ENCODE results near the gene HTRA3.

Gene HTRA3

GRCh38 chr4:8283631-8284121 lies 14.1 kb downstream of the HTRA3 start:
- H3K79me2 ChIP-seq (ENCODE audit: low read length) = no peaks in the 10 kb centered on the region
- no peaks in the 10 kb centered on the region for H3K36me3 ChIP-seq (replicated peaks; ENCODE audit: low read depth, low read length)
- H3K27ac ChIP-seq (ENCODE audit: low read length) = no peak overlapping the region
- H3K4me3 ChIP-seq (ENCODE audit: low read length) = no peak overlapping the region
- peaks cover 5% of the 10 kb centered on the region; the same call in 1 of the 2 replicates for H3K27me3 ChIP-seq (ENCODE audit: low read depth, low read length)
- no peaks in the 10 kb centered on the region; the same call in 1 of the 2 replicates for H3K4me1 ChIP-seq (ENCODE audit: low read length)
- H3K9ac ChIP-seq (ENCODE audit: low read length) = no peak overlapping the region
- H4K20me1 ChIP-seq (ENCODE audit: insufficient read depth, low read length) = no peaks in the 10 kb centered on the region
- H2AFZ ChIP-seq (ENCODE audit: low read depth, low read length) = no peak overlapping the region
- no peak for TF ChIP-seq EZH2phosphoT487 (IDR thresholded peaks at IDR 0.05; ENCODE audit: low read depth)
- TF ChIP-seq, protein P1, sequence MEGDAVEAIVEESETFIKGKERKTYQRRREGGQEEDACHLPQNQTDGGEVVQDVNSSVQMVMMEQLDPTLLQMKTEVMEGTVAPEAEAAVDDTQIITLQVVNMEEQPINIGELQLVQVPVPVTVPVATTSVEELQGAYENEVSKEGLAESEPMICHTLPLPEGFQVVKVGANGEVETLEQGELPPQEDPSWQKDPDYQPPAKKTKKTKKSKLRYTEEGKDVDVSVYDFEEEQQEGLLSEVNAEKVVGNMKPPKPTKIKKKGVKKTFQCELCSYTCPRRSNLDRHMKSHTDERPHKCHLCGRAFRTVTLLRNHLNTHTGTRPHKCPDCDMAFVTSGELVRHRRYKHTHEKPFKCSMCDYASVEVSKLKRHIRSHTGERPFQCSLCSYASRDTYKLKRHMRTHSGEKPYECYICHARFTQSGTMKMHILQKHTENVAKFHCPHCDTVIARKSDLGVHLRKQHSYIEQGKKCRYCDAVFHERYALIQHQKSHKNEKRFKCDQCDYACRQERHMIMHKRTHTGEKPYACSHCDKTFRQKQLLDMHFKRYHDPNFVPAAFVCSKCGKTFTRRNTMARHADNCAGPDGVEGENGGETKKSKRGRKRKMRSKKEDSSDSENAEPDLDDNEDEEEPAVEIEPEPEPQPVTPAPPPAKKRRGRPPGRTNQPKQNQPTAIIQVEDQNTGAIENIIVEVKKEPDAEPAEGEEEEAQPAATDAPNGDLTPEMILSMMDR (IDR thresholded peaks at IDR 0.05; ENCODE audit: low read depth, low read length) = peak; percentile 32
- no peak overlapping the region for H3K4me2 ChIP-seq (ENCODE audit: low read length)
- H3K9me3 ChIP-seq (ENCODE audit: insufficient read depth, low read length) = no peaks in the 10 kb centered on the region

GRCh38 chr4:8284391-8284790 lies 14.8 kb downstream of the HTRA3 start:
- no peak for TF ChIP-seq EZH2phosphoT487 (IDR thresholded peaks at IDR 0.05; ENCODE audit: low read depth)
- TF ChIP-seq, protein P1 (IDR thresholded peaks at IDR 0.05; ENCODE audit: low read depth, low read length) = no peak
- H3K9ac ChIP-seq (ENCODE audit: low read length) = no peak overlapping the region
- H3K4me3 ChIP-seq (ENCODE audit: low read length) = no peak overlapping the region
- no peak overlapping the region for H3K27ac ChIP-seq (ENCODE audit: low read length)
- H3K9me3 ChIP-seq (ENCODE audit: insufficient read depth, low read length) = no peaks in the 10 kb centered on the region
- H2AFZ ChIP-seq (ENCODE audit: low read depth, low read length) = no peak overlapping the region
- no peaks in the 10 kb centered on the region for H4K20me1 ChIP-seq (ENCODE audit: insufficient read depth, low read length)
- H3K27me3 ChIP-seq (ENCODE audit: low read depth, low read length) = peaks cover 5% of the 10 kb centered on the region; the same call in 1 of the 2 replicates
- H3K79me2 ChIP-seq (ENCODE audit: low read length) = no peaks in the 10 kb centered on the region
- no peaks in the 10 kb centered on the region for H3K36me3 ChIP-seq (replicated peaks; ENCODE audit: low read depth, low read length)
- H3K4me1 ChIP-seq (ENCODE audit: low read length) = no peaks in the 10 kb centered on the region; the same call in 1 of the 2 replicates
- H3K4me2 ChIP-seq (ENCODE audit: low read length) = no peak overlapping the region

- H3K9ac ChIP-seq (ENCODE audit: low read length) = no peak overlapping the region
- no peaks in the 10 kb centered on the region for H4K20me1 ChIP-seq (ENCODE audit: insufficient read depth, low read length)
- TF ChIP-seq, protein P1 (IDR thresholded peaks at IDR 0.05; ENCODE audit: low read depth, low read length) = no peak
- no peak for TF ChIP-seq EZH2phosphoT487 (IDR thresholded peaks at IDR 0.05; ENCODE audit: low read depth)
- H3K4me2 ChIP-seq (ENCODE audit: low read length) = no peak overlapping the region
- H3K27me3 ChIP-seq (ENCODE audit: low read depth, low read length) = peaks cover 5% of the 10 kb centered on the region; the same call in 1 of the 2 replicates
- H3K36me3 ChIP-seq (replicated peaks; ENCODE audit: low read depth, low read length) = no peaks in the 10 kb centered on the region
- H3K79me2 ChIP-seq (ENCODE audit: low read length) = no peaks in the 10 kb centered on the region
- no peak overlapping the region for H2AFZ ChIP-seq (ENCODE audit: low read depth, low read length)
- no peak overlapping the region for H3K4me3 ChIP-seq (ENCODE audit: low read length)
- H3K4me1 ChIP-seq (ENCODE audit: low read length) = peaks cover 3% of the 10 kb centered on the region; the same call in 1 of the 2 replicates
- no peaks in the 10 kb centered on the region for H3K9me3 ChIP-seq (ENCODE audit: insufficient read depth, low read length)
- no peak overlapping the region for H3K27ac ChIP-seq (ENCODE audit: low read length)
Observed at GRCh38 chr4:8285143-8285975, 15.8 kb downstream of the HTRA3 start.

DNA sequence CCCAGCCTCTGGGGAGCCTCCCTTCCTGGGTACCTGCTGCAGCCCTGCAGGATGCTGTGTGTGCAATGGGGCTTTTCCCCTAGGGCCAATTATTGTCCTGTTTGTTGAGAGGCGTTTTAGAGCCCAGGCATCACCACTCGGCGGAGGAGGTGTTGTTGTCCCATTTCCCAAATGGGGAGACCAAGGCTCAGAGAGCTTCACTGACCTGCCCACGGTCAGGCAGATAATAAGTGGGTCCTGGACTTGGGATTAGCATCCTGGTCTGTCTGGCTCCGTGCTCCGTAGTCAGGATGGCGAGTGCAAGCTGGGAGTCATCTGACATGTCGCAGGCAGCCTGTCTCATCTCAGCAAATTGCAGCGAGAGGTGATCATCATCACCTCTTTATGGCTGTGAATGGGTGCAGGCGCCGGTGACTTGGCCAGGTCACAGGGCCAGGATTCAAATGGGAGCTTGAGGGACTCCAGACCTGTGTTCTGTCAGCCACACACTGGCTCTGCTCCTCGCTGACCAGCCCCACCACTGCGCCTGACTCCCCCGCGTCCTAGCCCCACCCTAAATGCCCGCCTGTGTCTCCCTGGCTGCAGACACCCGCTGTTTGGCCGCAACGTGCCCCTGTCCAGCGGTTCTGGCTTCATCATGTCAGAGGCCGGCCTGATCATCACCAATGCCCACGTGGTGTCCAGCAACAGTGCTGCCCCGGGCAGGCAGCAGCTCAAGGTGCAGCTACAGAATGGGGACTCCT lies 16.6 kb downstream of the HTRA3 start:
- H3K27me3 ChIP-seq (ENCODE audit: low read depth, low read length) = peaks cover 5% of the 10 kb centered on the region; the same call in 1 of the 2 replicates
- H3K79me2 ChIP-seq (ENCODE audit: low read length) = no peaks in the 10 kb centered on the region
- H2AFZ ChIP-seq (ENCODE audit: low read depth, low read length) = no peak overlapping the region
- no peaks in the 10 kb centered on the region for H3K9me3 ChIP-seq (ENCODE audit: insufficient read depth, low read length)
- H3K9ac ChIP-seq (ENCODE audit: low read length) = no peak overlapping the region
- no peaks in the 10 kb centered on the region for H4K20me1 ChIP-seq (ENCODE audit: insufficient read depth, low read length)
- TF ChIP-seq EZH2phosphoT487 (IDR thresholded peaks at IDR 0.05; ENCODE audit: low read depth) = no peak
- TF ChIP-seq, protein P1 (IDR thresholded peaks at IDR 0.05; ENCODE audit: low read depth, low read length) = no peak
- no peak overlapping the region for H3K4me2 ChIP-seq (ENCODE audit: low read length)
- H3K36me3 ChIP-seq (replicated peaks; ENCODE audit: low read depth, low read length) = no peaks in the 10 kb centered on the region
- H3K4me3 ChIP-seq (ENCODE audit: low read length) = no peak overlapping the region
- peaks cover 5% of the 10 kb centered on the region; the same call in 1 of the 2 replicates for H3K4me1 ChIP-seq (ENCODE audit: low read length)
- no peak overlapping the region for H3K27ac ChIP-seq (ENCODE audit: low read length)
